HCT116 (cell line): Measurements from ENCODE around the gene RSL1D1. TPM values are rescaled to one million over a fixed set of nuclear protein-coding genes. Genes with fewer than 3 reads are reported as not detected.

ENCODE experiments used
- ATAC-seq: fragments of 200-7000 bp; cut with Tn5 transposase; 2 replicates; pipeline ENCODE4 v1.9.1; 2020; ENCODE audit warnings: mild to moderate bottlenecking, moderate library complexity
- BruUV-seq: library from RNA; stranded (reverse); fragments of 400-500 nt; replicated peaks from 2 replicates; lab custom pipeline; 2021; lab: Mats Ljungman, UMichigan
- CTCF ChIA-PET: fragments of 300-600 bp; sonication (Branson Sonifier 250); formaldehyde crosslinking; loops from one replicate; lab custom pipeline; 2021; ENCODE audit warnings: antibody characterized with exemption; lab: Charles Lee
- POLR2A ChIA-PET: fragments of 300-600, 350-600 bp; sonication (Branson Sonifier 250); formaldehyde crosslinking; loops from one replicate; lab custom pipeline; 2021; ENCODE audit warnings: antibody characterized with exemption; lab: Charles Lee
- RAD21 ChIA-PET, 2 experiments: fragments of 300-600 bp; sonication (Branson Sonifier 250); formaldehyde crosslinking; loops; one replicate each; lab custom pipeline; 2023; ENCODE audit warnings: low total read pairs in 2 of 2; ENCODE audit not compliant: uncharacterized antibody in 2 of 2, unreplicated experiment in 2 of 2, low non-redundant PET in 1 of 2; lab: Charles Lee
- DNase-seq: peaks from one replicate; pipeline ENCODE4 v3.0.0-alpha.2; 2010; ENCODE audit warnings: low read depth, low spot score
- H2AFZ ChIP-seq: fragments of 200-600 bp; shearing (Covaris generic), sonication (generic); 2 replicates; pipeline ENCODE4 v1.6.1; 2017; ENCODE audit warnings: low read depth, mixed run types, mixed read lengths, antibody characterized with exemption, low read length; ENCODE audit not compliant: poor library complexity, severe bottlenecking
- H3K27ac ChIP-seq: 2 replicates; pipeline ENCODE4 v1.5.1; 2012; ENCODE audit warnings: low read depth, low read length
- H3K27me3 ChIP-seq: fragments of 200-600 bp; sonication (generic); 2 replicates; pipeline ENCODE4 v1.6.1; 2016; ENCODE audit warnings: mixed run types, low read length, mixed read lengths; ENCODE audit not compliant: insufficient read depth
- H3K36me3 ChIP-seq, 2 experiments: fragments of 200-500 bp in 1 of 2; fragments of 200-600 bp in 1 of 2; sonication (Bioruptor generic) in 1 of 2; sonication (generic) in 1 of 2; 2 replicates each; pipeline versions ENCODE4 v1.5.1 to v1.6.1; 2014 to 2016; ENCODE audit warnings: low read length in 2 of 2, inconsistent platforms in 1 of 2, mixed read lengths in 1 of 2, mixed run types in 1 of 2; ENCODE audit not compliant: insufficient read depth in 2 of 2, control insufficient read depth in 1 of 2
- H3K4me1 ChIP-seq, 2 experiments: fragments of 200-600 bp in 1 of 2; sonication (generic) in 1 of 2; 2 replicates each; pipeline versions ENCODE4 v1.5.1 to v1.6.1; 2012 to 2017; ENCODE audit warnings: low read length in 2 of 2, inconsistent platforms in 1 of 2, mild to moderate bottlenecking in 1 of 2, mixed read lengths in 1 of 2, mixed run types in 1 of 2, moderate library complexity in 1 of 2; ENCODE audit not compliant: insufficient read depth in 2 of 2, control insufficient read depth in 1 of 2
- H3K4me2 ChIP-seq: fragments of 200-600 bp; sonication (generic); 2 replicates; pipeline ENCODE4 v1.6.1; 2017; ENCODE audit warnings: mixed run types, low read length, mixed read lengths
- H3K4me3 ChIP-seq, 2 experiments: fragments of 200-600 bp in 1 of 2; sonication (generic) in 1 of 2; replicated peaks in 1 of 2; 2 replicates each; pipeline ENCODE4 v1.5.1; 2011 to 2016; ENCODE audit warnings: low read length in 2 of 2, control low read depth in 1 of 2, low read depth in 1 of 2, mild to moderate bottlenecking in 1 of 2, mixed read lengths in 1 of 2, mixed run types in 1 of 2
- H3K79me2 ChIP-seq: fragments of 200-600 bp; sonication (generic); 2 replicates; pipeline ENCODE4 v1.6.1; 2017; ENCODE audit warnings: mild to moderate bottlenecking, mixed run types, low read length, moderate library complexity, mixed read lengths; ENCODE audit not compliant: insufficient read depth
- H3K9ac ChIP-seq: fragments of 200-600 bp; sonication (generic); 2 replicates; pipeline ENCODE4 v1.6.1; 2016; ENCODE audit warnings: low read length, mixed read lengths
- H3K9me2 ChIP-seq: fragments of 200-600 bp; sonication (generic), shearing (Covaris generic); 2 replicates; pipeline ENCODE4 v1.6.1; 2017; ENCODE audit warnings: mixed run types, mild to moderate bottlenecking, moderate library complexity; ENCODE audit not compliant: insufficient read depth
- H3K9me3 ChIP-seq, 2 experiments: fragments of 200-500 bp in 1 of 2; fragments of 200-600 bp in 1 of 2; sonication (Bioruptor generic) in 1 of 2; sonication (generic) in 1 of 2; 2 replicates each; pipeline ENCODE4 v1.6.1; 2014 to 2017; ENCODE audit warnings: low read length in 2 of 2, mixed read lengths in 2 of 2, inconsistent platforms in 1 of 2, low read depth in 1 of 2, mild to moderate bottlenecking in 1 of 2, mixed run types in 1 of 2, moderate library complexity in 1 of 2; ENCODE audit not compliant: control insufficient read depth in 1 of 2, insufficient read depth in 1 of 2
- H4K20me1 ChIP-seq: fragments of 200-600 bp; sonication (generic), shearing (Covaris generic); 2 replicates; pipeline ENCODE4 v1.6.1; 2017; ENCODE audit warnings: mixed run types, mild to moderate bottlenecking, moderate library complexity; ENCODE audit not compliant: insufficient read depth
- CBX3 ChIP-seq: IDR thresholded peaks from 2 replicates; pipeline ENCODE4 v1.6.1; 2012; ENCODE audit warnings: low read depth
- CEBPB ChIP-seq: IDR thresholded peaks from 2 replicates; pipeline ENCODE4 v1.6.1; 2012; ENCODE audit warnings: low read depth
- EGR1 ChIP-seq: IDR thresholded peaks from 2 replicates; pipeline ENCODE4 v1.6.1; 2012; ENCODE audit warnings: low read depth
- ELF1 ChIP-seq: IDR thresholded peaks from 2 replicates; pipeline ENCODE4 v1.6.1; 2012; ENCODE audit warnings: low read depth, borderline replicate concordance
- EZH2 ChIP-seq: fragments of 200-600 bp; sonication (generic); IDR thresholded peaks from 2 replicates; pipeline ENCODE4 v1.6.1; 2017; ENCODE audit warnings: antibody characterized with exemption, mixed run types
- FOSL1 ChIP-seq: IDR thresholded peaks from 2 replicates; pipeline ENCODE4 v1.6.1; 2012; ENCODE audit warnings: low read depth
- JUND ChIP-seq: IDR thresholded peaks from 2 replicates; pipeline ENCODE4 v1.6.1; 2012
- POLR2A ChIP-seq: IDR thresholded peaks from 2 replicates; pipeline ENCODE4 v1.7.0; 2011; ENCODE audit warnings: borderline replicate concordance; ENCODE audit not compliant: insufficient read depth, insufficient read length; ENCODE audit errors: extremely low read depth
- TCF7L2 ChIP-seq: IDR thresholded peaks from 2 replicates; pipeline ENCODE4 v1.7.0; 2011; ENCODE audit warnings: borderline replicate concordance, inconsistent platforms; ENCODE audit not compliant: insufficient read depth, insufficient read length; ENCODE audit errors: extremely low read depth
- YY1 ChIP-seq: IDR thresholded peaks from 2 replicates; pipeline ENCODE4 v1.6.1; 2011; ENCODE audit warnings: low read length, low read depth, moderate library complexity, mild to moderate bottlenecking; ENCODE audit not compliant: insufficient replicate concordance; ENCODE audit errors: extremely low read depth
- intact Hi-C: fragments of 100-400 bp; cut with micrococcal nuclease; formaldehyde crosslinking; loops from 2 replicates; pipeline ENCODE4 v1.10.0; 2022
- total RNA-seq: library from RNA; stranded (reverse); gene quantifications from one replicate; pipeline ENCODE4 v1.2.1, GENCODE V29; 2021; ENCODE audit not compliant: unreplicated experiment
- TF ChIP-seq, protein P1 (sequence below), 3 experiments: fragments of 200-600 bp in 1 of 3; sonication (generic) in 1 of 3; IDR thresholded peaks in 2 of 3; conservative IDR thresholded peaks in 1 of 3; 2 replicates each; pipeline ENCODE4 v1.5.1; 2012 to 2017; ENCODE audit warnings: low read depth in 2 of 3, low read length in 2 of 3, antibody characterized with exemption in 1 of 3, borderline replicate concordance in 1 of 3, control low read depth in 1 of 3, mild to moderate bottlenecking in 1 of 3, mixed read lengths in 1 of 3, mixed run types in 1 of 3, moderate library complexity in 1 of 3; ENCODE audit not compliant: insufficient read depth in 1 of 3
- TF ChIP-seq, protein P2 (sequence below): IDR thresholded peaks from 2 replicates; pipeline ENCODE4 v1.6.1; 2012; ENCODE audit warnings: low read depth
- TF ChIP-seq, protein P3 (sequence below): IDR thresholded peaks from 2 replicates; pipeline ENCODE4 v1.6.1; 2012

The RSL1D1 gene
- total RNA-seq, 1 experiment from 2014 or later, result 291 TPM

DNA sequence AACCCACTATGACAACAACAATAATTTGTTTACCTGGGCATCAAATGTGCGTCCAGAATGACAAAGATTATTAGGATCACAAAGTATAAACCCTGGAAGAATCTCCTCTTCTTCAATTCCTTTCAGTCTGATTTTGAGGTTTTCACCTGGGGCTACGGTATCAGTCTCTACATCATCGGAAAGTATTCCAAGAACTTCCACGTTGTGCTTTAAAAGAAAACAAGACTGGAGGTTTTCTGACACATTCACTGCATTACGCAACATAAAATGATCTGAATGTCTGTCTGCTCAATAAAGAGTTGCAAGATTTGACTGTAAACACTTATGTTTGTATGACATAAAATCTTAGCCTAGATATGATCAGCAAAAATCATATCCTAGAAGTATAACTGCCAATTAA lies 26.0 kb upstream of the RSL1D1 start (continued):
- TF ChIP-seq, protein P1, sequence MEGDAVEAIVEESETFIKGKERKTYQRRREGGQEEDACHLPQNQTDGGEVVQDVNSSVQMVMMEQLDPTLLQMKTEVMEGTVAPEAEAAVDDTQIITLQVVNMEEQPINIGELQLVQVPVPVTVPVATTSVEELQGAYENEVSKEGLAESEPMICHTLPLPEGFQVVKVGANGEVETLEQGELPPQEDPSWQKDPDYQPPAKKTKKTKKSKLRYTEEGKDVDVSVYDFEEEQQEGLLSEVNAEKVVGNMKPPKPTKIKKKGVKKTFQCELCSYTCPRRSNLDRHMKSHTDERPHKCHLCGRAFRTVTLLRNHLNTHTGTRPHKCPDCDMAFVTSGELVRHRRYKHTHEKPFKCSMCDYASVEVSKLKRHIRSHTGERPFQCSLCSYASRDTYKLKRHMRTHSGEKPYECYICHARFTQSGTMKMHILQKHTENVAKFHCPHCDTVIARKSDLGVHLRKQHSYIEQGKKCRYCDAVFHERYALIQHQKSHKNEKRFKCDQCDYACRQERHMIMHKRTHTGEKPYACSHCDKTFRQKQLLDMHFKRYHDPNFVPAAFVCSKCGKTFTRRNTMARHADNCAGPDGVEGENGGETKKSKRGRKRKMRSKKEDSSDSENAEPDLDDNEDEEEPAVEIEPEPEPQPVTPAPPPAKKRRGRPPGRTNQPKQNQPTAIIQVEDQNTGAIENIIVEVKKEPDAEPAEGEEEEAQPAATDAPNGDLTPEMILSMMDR (IDR thresholded peaks at IDR 0.05 in 2 of 3, conservative IDR thresholded peaks at IDR 0.05 in 1 of 3; ENCODE audit: borderline replicate concordance in 1 of 3, insufficient read depth in 1 of 3, low read depth in 2 of 3, low read length in 2 of 3), result no peak
- no peak for TF ChIP-seq POLR2A
- TF ChIP-seq YY1, result no peak
- TF ChIP-seq, protein P2, sequence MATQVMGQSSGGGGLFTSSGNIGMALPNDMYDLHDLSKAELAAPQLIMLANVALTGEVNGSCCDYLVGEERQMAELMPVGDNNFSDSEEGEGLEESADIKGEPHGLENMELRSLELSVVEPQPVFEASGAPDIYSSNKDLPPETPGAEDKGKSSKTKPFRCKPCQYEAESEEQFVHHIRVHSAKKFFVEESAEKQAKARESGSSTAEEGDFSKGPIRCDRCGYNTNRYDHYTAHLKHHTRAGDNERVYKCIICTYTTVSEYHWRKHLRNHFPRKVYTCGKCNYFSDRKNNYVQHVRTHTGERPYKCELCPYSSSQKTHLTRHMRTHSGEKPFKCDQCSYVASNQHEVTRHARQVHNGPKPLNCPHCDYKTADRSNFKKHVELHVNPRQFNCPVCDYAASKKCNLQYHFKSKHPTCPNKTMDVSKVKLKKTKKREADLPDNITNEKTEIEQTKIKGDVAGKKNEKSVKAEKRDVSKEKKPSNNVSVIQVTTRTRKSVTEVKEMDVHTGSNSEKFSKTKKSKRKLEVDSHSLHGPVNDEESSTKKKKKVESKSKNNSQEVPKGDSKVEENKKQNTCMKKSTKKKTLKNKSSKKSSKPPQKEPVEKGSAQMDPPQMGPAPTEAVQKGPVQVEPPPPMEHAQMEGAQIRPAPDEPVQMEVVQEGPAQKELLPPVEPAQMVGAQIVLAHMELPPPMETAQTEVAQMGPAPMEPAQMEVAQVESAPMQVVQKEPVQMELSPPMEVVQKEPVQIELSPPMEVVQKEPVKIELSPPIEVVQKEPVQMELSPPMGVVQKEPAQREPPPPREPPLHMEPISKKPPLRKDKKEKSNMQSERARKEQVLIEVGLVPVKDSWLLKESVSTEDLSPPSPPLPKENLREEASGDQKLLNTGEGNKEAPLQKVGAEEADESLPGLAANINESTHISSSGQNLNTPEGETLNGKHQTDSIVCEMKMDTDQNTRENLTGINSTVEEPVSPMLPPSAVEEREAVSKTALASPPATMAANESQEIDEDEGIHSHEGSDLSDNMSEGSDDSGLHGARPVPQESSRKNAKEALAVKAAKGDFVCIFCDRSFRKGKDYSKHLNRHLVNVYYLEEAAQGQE, result no peak
- no peak for TF ChIP-seq CEBPB

DNA sequence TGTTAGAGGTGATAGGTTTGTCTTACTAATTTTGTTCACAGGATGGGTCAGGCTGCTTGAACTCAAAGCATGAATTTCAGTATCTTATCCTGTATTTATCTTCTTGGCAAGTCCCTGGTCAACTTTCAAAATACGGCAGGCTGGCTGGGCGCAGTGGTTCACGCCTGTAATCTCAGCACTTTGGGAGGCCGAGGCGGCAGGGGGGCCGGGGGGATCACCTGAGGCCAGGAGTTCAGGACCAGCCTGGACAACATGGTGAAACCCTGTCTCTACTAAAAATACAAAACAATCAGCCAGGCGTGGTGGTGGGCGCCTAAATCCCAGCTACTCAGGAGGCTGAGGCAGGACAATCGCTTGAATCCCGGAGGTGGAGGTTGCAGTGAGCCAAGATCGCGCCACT lies 25.0 kb upstream of the RSL1D1 start:
- peaks cover 0 to 5% of the 10 kb centered on the region in 2 experiments; a peak in 2 of 4 replicates for H3K4me1 ChIP-seq
- no peak overlapping the region for H3K4me3 ChIP-seq
- no peak overlapping the region for H3K27ac ChIP-seq
- H3K4me2 ChIP-seq, result no peak overlapping the region
- no peaks in the 10 kb centered on the region for H3K27me3 ChIP-seq
- ChIA-PET CTCF (no interaction called here), POLR2A (no interaction called here), RAD21 (no interaction called here)
- H3K79me2 ChIP-seq, result peaks cover 32% of the 10 kb centered on the region; the same call in 1 of the 2 replicates
- peaks cover 3% of the 10 kb centered on the region; the same call in 1 of the 2 replicates for H4K20me1 ChIP-seq
- TF ChIP-seq, protein P3, sequence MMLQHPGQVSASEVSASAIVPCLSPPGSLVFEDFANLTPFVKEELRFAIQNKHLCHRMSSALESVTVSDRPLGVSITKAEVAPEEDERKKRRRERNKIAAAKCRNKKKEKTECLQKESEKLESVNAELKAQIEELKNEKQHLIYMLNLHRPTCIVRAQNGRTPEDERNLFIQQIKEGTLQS, result no peak
- TF ChIP-seq JUND (no peak), FOSL1 (no peak), EZH2 (no peak), EGR1 (no peak), ELF1 (no peak), POLR2A (no peak), TCF7L2 (no peak), CBX3 (no peak)
- TF ChIP-seq, protein P1 (IDR thresholded peaks at IDR 0.05 in 2 of 3, conservative IDR thresholded peaks at IDR 0.05 in 1 of 3; ENCODE audit: borderline replicate concordance in 1 of 3, insufficient read depth in 1 of 3, low read depth in 2 of 3, low read length in 2 of 3), result no peak
- H3K9ac ChIP-seq, result no peak overlapping the region
- no peaks in the 10 kb centered on the region for H3K9me3 ChIP-seq
- ATAC-seq (no peak), DNase-seq (no peak)
- no TSS peak for BruUV-seq
- no peak overlapping the region for H2AFZ ChIP-seq
- peaks cover 47 to 53% of the 10 kb centered on the region in 2 experiments for H3K36me3 ChIP-seq
- intact Hi-C loops, result loop anchor here (10.0 kb wide), 1 partner anchor 188 kb away; no protein-coding TSS in a partner anchor
- H3K9me2 ChIP-seq, result no peaks in the 10 kb centered on the region
